WI38 (cell line): ENCODE data around the gene ZNF593OS.

Experiments
- H3K4me3 ChIP-seq: 2 replicates; pipeline ENCODE4 v1.5.1; 2011; ENCODE audit warnings: low read depth, mild to moderate bottlenecking, control low read depth, low read length
- CTCF ChIP-seq: IDR thresholded peaks from 2 replicates; pipeline ENCODE4 v1.5.1; 2012; ENCODE audit warnings: low read depth, mild to moderate bottlenecking, control low read depth, low read length

ZNF593OS gene

GRCh38 chr1:26145960-26146294 lies 25.7 kb downstream of the ZNF593OS start:
- TF ChIP-seq CTCF, result no peak
- no peak overlapping the region for H3K4me3 ChIP-seq

GRCh38 chr1:26145041-26145959 lies 26.3 kb downstream of the ZNF593OS start:
- H3K4me3 ChIP-seq, result no peak overlapping the region
- TF ChIP-seq CTCF, result peak; percentile 63

- H3K4me3 ChIP-seq, result no peak overlapping the region
- no peak for TF ChIP-seq CTCF
Observed at GRCh38 chr1:26142159-26142558, 29.5 kb downstream of the ZNF593OS start.

GRCh38 chr1:26138974-26139558 lies 32.6 kb downstream of the ZNF593OS start:
- no peak overlapping the region for H3K4me3 ChIP-seq
- TF ChIP-seq CTCF, result no peak

- H3K4me3 ChIP-seq, result no peak overlapping the region
- no peak for TF ChIP-seq CTCF
Observed at GRCh38 chr1:26134466-26134865, 37.2 kb downstream of the ZNF593OS start.

- TF ChIP-seq CTCF, result no peak
- no peak overlapping the region for H3K4me3 ChIP-seq
Observed at GRCh38 chr1:26132834-26133167, 38.8 kb downstream of the ZNF593OS start.

- no peak overlapping the region for H3K4me3 ChIP-seq
- no peak for TF ChIP-seq CTCF
Observed at GRCh38 chr1:26132128-26132833, 39.4 kb downstream of the ZNF593OS start.
